ENCODE data around the gene ERI3. TPM values are rescaled to one million over a fixed set of nuclear protein-coding genes. Genes with fewer than 3 reads are reported as not detected.

The ERI3 gene
- total RNA-seq, 3 donors from 2014 or later: 35.8 to 49.2 (median 41.1) TPM

- H3K9me3 ChIP-seq: no peaks in the 10 kb centered on the region
- intact Hi-C loops (cut with DNase I; ENCODE audit: low total_unique reads): no loop called here
- DNase-seq (ENCODE audit: low spot score in 2 of 2): no peak
- H3K36me3 ChIP-seq: peaks cover 3% of the 10 kb centered on the region
- no peak for TF ChIP-seq POLR2A (IDR thresholded peaks at IDR 0.05)
- TF ChIP-seq CTCF (IDR thresholded peaks at IDR 0.05): no peak
- TF ChIP-seq POLR2AphosphoS5 (IDR thresholded peaks at IDR 0.05): no peak
- no peaks in the 10 kb centered on the region for H3K4me1 ChIP-seq
- no peak overlapping the region for H3K27ac ChIP-seq
- H3K4me3 ChIP-seq: no peak overlapping the region
- H3K27me3 ChIP-seq: no peaks in the 10 kb centered on the region
Observed at GRCh38 chr1:44312399-44313196, 42.5 kb downstream of the ERI3 start.

- intact Hi-C loops (cut with DNase I; ENCODE audit: low total_unique reads): no loop called here
- TF ChIP-seq POLR2A (IDR thresholded peaks at IDR 0.05): no peak
- no peak for TF ChIP-seq CTCF (IDR thresholded peaks at IDR 0.05)
- no peak for TF ChIP-seq POLR2AphosphoS5 (IDR thresholded peaks at IDR 0.05)
- Histone ChIP-seq H3K9me3 (no peaks in the 10 kb centered on the region), H3K36me3 (peaks cover 9% of the 10 kb centered on the region), H3K27ac (no peak overlapping the region), H3K27me3 (no peaks in the 10 kb centered on the region), H3K4me3 (no peak overlapping the region), H3K4me1 (no peaks in the 10 kb centered on the region)
- DNase-seq (ENCODE audit: low spot score in 2 of 2): no peak
Observed at GRCh38 chr1:44310006-44310405, 45.1 kb downstream of the ERI3 start.

- H3K9me3 ChIP-seq: no peaks in the 10 kb centered on the region
- H3K4me3 ChIP-seq: no peak overlapping the region
- peaks cover 9% of the 10 kb centered on the region for H3K36me3 ChIP-seq
- no peak for DNase-seq (ENCODE audit: low spot score in 2 of 2)
- H3K27me3 ChIP-seq: no peaks in the 10 kb centered on the region
- TF ChIP-seq POLR2AphosphoS5 (IDR thresholded peaks at IDR 0.05) (no peak), CTCF (IDR thresholded peaks at IDR 0.05) (no peak), POLR2A (IDR thresholded peaks at IDR 0.05) (no peak)
- H3K4me1 ChIP-seq: no peaks in the 10 kb centered on the region
- intact Hi-C loops (cut with DNase I; ENCODE audit: low total_unique reads): no loop called here
- H3K27ac ChIP-seq: no peak overlapping the region
Observed at GRCh38 chr1:44305962-44306422, 49.1 kb downstream of the ERI3 start.

GRCh38 chr1:44303532-44303931, 51.5 kb downstream of the ERI3 start:
- intact Hi-C loops (cut with DNase I; ENCODE audit: low total_unique reads): no loop called here
- H3K36me3 ChIP-seq: peaks cover 9% of the 10 kb centered on the region

More at GRCh38 chr1:44303532-44303931, 51.5 kb downstream of the ERI3 start:
- no peaks in the 10 kb centered on the region for H3K9me3 ChIP-seq
- no peak overlapping the region for H3K27ac ChIP-seq
- no peaks in the 10 kb centered on the region for H3K27me3 ChIP-seq
- TF ChIP-seq POLR2AphosphoS5 (IDR thresholded peaks at IDR 0.05): no peak
- TF ChIP-seq CTCF (IDR thresholded peaks at IDR 0.05): no peak
- TF ChIP-seq POLR2A (IDR thresholded peaks at IDR 0.05): no peak
- no peaks in the 10 kb centered on the region for H3K4me1 ChIP-seq
- no peak overlapping the region for H3K4me3 ChIP-seq
- no peak for DNase-seq (ENCODE audit: low spot score in 2 of 2)
